ENCODE measurements around the gene VOPP1.

The VOPP1 gene

DNA sequence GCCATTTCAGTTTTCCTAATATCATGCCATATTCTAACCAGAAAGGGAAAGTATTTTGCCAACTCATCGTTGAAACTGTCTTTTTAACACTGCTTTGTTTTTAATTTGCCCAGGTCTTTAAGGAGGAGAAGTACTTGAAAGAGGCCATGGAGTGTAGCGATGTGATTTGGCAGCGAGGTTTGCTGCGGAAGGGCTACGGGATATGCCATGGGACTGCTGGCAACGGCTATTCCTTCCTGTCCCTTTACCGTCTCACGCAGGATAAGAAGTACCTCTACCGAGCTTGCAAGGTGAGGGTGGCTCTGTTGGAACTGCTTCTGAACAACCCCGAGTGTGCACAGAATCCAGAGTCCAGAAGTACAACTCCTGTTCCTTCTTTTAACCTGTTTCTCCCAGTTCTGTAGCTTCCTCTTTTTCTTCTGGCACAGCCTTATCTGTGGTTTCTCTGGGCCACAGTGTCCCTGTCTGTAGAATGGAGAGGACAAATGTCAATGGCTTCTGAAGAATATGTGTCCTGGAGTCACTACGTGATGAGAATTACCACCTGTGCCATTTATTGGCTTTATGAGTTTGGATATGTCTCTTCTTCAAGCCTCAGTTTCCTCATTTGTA is 147.1 kb downstream of the VOPP1 start:
- H3K27ac ChIP-seq = no peak overlapping the region
- no peaks in the 10 kb centered on the region for H3K27me3 ChIP-seq (ENCODE audit: insufficient read depth, low read depth, severe bottlenecking)
- DNase-seq = no peak
- TF ChIP-seq, protein P1, sequence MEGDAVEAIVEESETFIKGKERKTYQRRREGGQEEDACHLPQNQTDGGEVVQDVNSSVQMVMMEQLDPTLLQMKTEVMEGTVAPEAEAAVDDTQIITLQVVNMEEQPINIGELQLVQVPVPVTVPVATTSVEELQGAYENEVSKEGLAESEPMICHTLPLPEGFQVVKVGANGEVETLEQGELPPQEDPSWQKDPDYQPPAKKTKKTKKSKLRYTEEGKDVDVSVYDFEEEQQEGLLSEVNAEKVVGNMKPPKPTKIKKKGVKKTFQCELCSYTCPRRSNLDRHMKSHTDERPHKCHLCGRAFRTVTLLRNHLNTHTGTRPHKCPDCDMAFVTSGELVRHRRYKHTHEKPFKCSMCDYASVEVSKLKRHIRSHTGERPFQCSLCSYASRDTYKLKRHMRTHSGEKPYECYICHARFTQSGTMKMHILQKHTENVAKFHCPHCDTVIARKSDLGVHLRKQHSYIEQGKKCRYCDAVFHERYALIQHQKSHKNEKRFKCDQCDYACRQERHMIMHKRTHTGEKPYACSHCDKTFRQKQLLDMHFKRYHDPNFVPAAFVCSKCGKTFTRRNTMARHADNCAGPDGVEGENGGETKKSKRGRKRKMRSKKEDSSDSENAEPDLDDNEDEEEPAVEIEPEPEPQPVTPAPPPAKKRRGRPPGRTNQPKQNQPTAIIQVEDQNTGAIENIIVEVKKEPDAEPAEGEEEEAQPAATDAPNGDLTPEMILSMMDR (IDR thresholded peaks at IDR 0.05; ENCODE audit: low read depth, low read length) = no peak
- H3K4me3 ChIP-seq (ENCODE audit: low read depth, low read length) = no peak overlapping the region
- H3K9me3 ChIP-seq (ENCODE audit: severe bottlenecking) = no peaks in the 10 kb centered on the region
- H3K36me3 ChIP-seq = peaks cover 11% of the 10 kb centered on the region

DNA sequence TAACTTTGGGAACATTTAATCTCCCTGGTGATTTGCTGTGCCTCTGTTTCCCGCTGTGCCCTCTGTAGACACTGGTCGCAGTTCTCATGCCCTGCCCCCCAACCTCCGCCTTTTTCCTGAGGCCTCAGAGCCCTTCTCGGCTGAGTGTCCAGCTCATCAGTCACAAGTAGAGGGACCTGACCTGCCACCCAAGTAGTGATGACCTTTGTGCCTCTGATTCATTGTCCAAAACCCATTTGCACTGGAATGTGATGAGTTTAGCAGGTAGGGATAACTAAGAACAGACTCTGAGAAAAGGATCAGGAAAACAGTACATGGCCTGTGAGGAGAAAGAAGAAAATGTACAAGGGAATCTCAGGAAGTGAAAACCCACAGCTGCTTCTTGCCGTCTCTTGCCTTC is 148.4 kb downstream of the VOPP1 start:
- Histone ChIP-seq H3K27ac (no peak overlapping the region), H3K9me3 (ENCODE audit: severe bottlenecking) (no peaks in the 10 kb centered on the region), H3K4me3 (ENCODE audit: low read depth, low read length) (no peak overlapping the region), H3K36me3 (peaks cover 11% of the 10 kb centered on the region), H3K27me3 (ENCODE audit: insufficient read depth, low read depth, severe bottlenecking) (no peaks in the 10 kb centered on the region)
- DNase-seq = no peak
- TF ChIP-seq, protein P1 (IDR thresholded peaks at IDR 0.05; ENCODE audit: low read depth, low read length) = no peak

DNA sequence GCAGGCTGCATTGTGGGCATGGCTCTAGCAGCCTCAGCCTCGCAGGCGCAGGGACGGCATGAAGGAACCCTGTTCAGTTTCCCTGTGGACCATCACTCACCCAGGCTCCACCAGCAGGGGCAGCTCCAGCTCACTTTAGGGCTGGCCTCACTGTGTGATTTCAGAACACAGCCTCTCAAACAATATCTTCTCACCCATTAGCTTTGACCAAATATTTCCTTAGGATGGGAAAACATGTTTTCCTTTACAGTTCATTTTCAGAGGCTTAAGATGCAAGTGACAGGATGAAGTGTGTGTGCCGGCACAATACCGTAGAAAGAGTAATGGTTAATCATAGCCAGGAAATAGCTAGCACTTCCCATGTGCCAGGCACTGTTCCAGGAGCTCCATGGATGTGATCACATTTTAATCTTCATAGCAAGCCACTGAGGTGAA is 149.0 kb downstream of the VOPP1 start:
- Histone ChIP-seq H3K9me3 (ENCODE audit: severe bottlenecking) (no peaks in the 10 kb centered on the region), H3K36me3 (peaks cover 11% of the 10 kb centered on the region), H3K4me3 (ENCODE audit: low read depth, low read length) (no peak overlapping the region), H3K27ac (no peak overlapping the region), H3K27me3 (ENCODE audit: insufficient read depth, low read depth, severe bottlenecking) (no peaks in the 10 kb centered on the region)
- TF ChIP-seq, protein P1 (IDR thresholded peaks at IDR 0.05; ENCODE audit: low read depth, low read length) = peak; percentile 24; the same call in 1 of the 2 replicates
- DNase-seq = no peak
